Fibroblast of the aortic adventitia (primary cell): ENCODE measurements around the gene BAX. TPM values are rescaled to one million over a fixed set of nuclear protein-coding genes. Genes with fewer than 3 reads are reported as not detected.

Source experiments
- DNase-seq: peaks from one replicate; pipeline ENCODE4 v3.0.0-alpha.2; 2010; ENCODE audit warnings: low read depth
- H3K4me3 ChIP-seq: 2 replicates; pipeline ENCODE4 v1.5.1; 2011; ENCODE audit warnings: low read depth, mild to moderate bottlenecking, control low read depth, low read length, moderate library complexity
- total RNA-seq: library from RNA; depleted of rRNA; stranded (reverse); fragments of >200 nt; gene quantifications from 2 replicates; pipeline ENCODE4 v1.2.3, GENCODE V29; 2012; ENCODE audit warnings: low replicate concordance
- TF ChIP-seq, protein P1 (sequence below): IDR thresholded peaks from 2 replicates; pipeline ENCODE4 v1.5.1; 2011; ENCODE audit warnings: mild to moderate bottlenecking, low read length, control low read depth, inconsistent platforms; ENCODE audit not compliant: insufficient read depth

BAX gene
- total RNA-seq, 1 donor: 45.8 TPM

DNA sequence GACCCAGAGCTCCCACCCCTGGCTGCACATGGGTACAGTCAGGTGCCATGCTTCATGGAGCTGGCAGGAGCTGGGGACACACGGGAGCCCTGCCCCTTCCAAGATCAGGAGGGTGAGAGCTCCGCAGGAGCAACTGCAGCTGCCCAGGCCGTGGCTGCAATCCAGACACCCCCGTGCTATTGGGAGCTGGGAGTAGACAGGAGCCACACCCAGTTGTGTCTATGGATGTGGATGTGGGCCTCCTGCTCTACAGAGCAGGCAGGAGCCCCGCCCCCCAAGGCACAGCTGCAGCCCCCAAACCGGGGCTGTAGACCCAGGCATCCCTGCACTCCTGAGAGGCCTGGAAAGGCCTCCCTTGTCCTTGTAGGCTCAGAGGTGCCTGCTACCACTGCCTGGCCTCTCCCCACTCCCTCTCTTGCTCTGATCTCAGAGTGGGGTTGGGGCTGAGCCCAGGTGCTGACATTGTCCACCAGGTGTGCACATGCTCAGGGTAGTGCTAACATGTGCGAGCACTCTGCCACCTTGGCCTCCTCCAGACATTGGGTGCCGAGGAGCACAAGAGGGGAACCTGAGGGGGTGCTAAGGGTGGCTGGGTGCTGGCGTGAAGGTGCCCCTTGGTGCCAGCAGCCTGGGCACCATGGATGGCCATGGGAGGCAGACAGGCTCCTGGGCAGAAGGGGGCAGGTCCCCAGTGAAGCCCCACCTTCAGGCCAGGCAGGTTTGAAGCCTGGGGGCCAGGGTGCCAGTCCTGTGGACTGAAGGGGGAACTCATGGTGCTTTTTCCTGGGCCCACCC, 8.0 kb upstream of the BAX start:
- no peak for DNase-seq
- TF ChIP-seq, protein P1, sequence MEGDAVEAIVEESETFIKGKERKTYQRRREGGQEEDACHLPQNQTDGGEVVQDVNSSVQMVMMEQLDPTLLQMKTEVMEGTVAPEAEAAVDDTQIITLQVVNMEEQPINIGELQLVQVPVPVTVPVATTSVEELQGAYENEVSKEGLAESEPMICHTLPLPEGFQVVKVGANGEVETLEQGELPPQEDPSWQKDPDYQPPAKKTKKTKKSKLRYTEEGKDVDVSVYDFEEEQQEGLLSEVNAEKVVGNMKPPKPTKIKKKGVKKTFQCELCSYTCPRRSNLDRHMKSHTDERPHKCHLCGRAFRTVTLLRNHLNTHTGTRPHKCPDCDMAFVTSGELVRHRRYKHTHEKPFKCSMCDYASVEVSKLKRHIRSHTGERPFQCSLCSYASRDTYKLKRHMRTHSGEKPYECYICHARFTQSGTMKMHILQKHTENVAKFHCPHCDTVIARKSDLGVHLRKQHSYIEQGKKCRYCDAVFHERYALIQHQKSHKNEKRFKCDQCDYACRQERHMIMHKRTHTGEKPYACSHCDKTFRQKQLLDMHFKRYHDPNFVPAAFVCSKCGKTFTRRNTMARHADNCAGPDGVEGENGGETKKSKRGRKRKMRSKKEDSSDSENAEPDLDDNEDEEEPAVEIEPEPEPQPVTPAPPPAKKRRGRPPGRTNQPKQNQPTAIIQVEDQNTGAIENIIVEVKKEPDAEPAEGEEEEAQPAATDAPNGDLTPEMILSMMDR: no peak
- no peak overlapping the region for H3K4me3 ChIP-seq

GRCh38 chr19:48947258-48947542, 7.5 kb upstream of the BAX start:
- H3K4me3 ChIP-seq: no peak overlapping the region
- TF ChIP-seq, protein P1: no peak
- DNase-seq: no peak

DNA sequence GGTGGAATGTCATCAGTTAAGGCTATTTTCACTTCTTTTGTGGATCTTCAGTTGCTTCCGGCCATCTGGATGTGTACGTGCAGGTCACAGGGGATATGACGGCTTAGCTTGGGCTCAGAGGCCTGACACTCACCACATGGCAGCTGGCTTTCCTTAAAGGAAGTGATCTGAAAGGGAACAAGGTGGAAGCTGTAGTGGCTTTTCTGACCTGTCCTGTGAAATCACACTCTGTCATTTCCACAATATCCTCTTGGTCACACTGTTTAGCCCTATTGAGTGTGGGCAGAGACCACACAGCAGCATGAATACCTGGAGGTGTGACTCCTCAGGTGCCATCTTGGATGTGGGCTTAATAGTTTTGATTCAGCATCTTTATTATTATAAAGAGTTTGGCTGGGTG, 4.5 kb upstream of the BAX start:
- H3K4me3 ChIP-seq: no peak overlapping the region
- TF ChIP-seq, protein P1: no peak
- DNase-seq: no peak

GRCh38 chr19:48950830-48951519, 3.7 kb upstream of the BAX start:
- H3K4me3 ChIP-seq: no peak overlapping the region
- DNase-seq: no peak
- TF ChIP-seq, protein P1: no peak

DNA sequence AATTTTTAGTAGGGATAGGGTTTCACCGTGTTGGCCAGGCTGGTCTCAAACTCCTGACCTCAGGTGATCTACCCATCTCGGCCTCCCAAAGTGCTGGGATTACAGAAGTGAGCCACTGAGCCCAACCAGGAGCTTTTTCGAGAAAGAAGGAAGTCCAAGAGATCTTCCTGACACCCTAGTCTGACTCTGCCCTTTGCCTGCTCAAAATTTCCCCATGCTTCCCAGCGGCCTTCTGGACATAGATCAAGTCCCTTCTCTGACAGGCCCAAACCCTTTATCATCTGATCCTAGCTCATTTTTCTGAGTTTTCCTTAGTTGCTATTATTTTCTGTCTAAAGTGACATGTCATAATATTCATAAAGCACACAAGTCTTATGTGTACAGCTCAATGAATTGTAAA, 1.5 kb upstream of the BAX start:
- TF ChIP-seq, protein P1: no peak
- H3K4me3 ChIP-seq: no peak overlapping the region
- no peak for DNase-seq

GRCh38 chr19:48953990-48954594, 583 bp upstream of the BAX start:
- TF ChIP-seq, protein P1: no peak
- no peak for DNase-seq
- H3K4me3 ChIP-seq: peak overlapping the region; percentile 60
